ENCODE measurements around the gene TUBGCP3.

TUBGCP3 gene

GRCh38 chr13:112592647-112593046, 4.7 kb upstream of the TUBGCP3 start:
- Mint-ChIP-seq H3K27me3 (peaks cover 25% of the 10 kb centered on the region), H3K4me3 (no peak overlapping the region), H3K27ac (no peak overlapping the region), H3K9me3 (peaks cover 6 to 7% of the 10 kb centered on the region in 2 donors), H3K4me1 (peaks cover 41% of the 10 kb centered on the region)
- DNase-seq (no peak), ATAC-seq (no peak)

GRCh38 chr13:112592181-112592580, 4.2 kb upstream of the TUBGCP3 start:
- H3K4me1 Mint-ChIP-seq: peaks cover 45% of the 10 kb centered on the region

GRCh38 chr13:112588490-112589297, 741 bp upstream of the TUBGCP3 start:
- peak; percentile 40 to 58 for DNase-seq
- H3K27me3 Mint-ChIP-seq: no peaks in the 10 kb centered on the region
- peak overlapping the region; percentile 90 to 94 for H3K4me3 Mint-ChIP-seq
- peak overlapping the region; percentile 98 to 100 for H3K27ac Mint-ChIP-seq
- peaks cover 48% of the 10 kb centered on the region for H3K4me1 Mint-ChIP-seq
- peak; percentile 54 for ATAC-seq
- H3K9me3 Mint-ChIP-seq: no peaks in the 10 kb centered on the region

More at GRCh38 chr13:112592181-112592580, 4.2 kb upstream of the TUBGCP3 start:
- Mint-ChIP-seq H3K27ac (peak overlapping the region in 1 of 2 donors; percentile 55), H3K27me3 (peaks cover 21% of the 10 kb centered on the region), H3K4me3 (no peak overlapping the region), H3K9me3 (peaks cover 6 to 7% of the 10 kb centered on the region in 2 donors)
- ATAC-seq (no peak), DNase-seq (no peak)

- Mint-ChIP-seq H3K4me3 (peak overlapping the region; percentile 90 to 94), H3K27ac (peak overlapping the region; percentile 98 to 100), H3K4me1 (peaks cover 51% of the 10 kb centered on the region), H3K27me3 (no peaks in the 10 kb centered on the region), H3K9me3 (no peaks in the 10 kb centered on the region)
- DNase-seq (peak; percentile 59 to 76), ATAC-seq (peak; percentile 83)
These were observed 665 bp downstream of the TUBGCP3 start for GRCh38 chr13:112587212-112587763.

GRCh38 chr13:112586334-112586960, 1.5 kb downstream of the TUBGCP3 start:
- H3K4me1 Mint-ChIP-seq: peaks cover 57% of the 10 kb centered on the region
- H3K27me3 Mint-ChIP-seq: no peaks in the 10 kb centered on the region

GRCh38 chr13:112583592-112584277, 4.2 kb downstream of the TUBGCP3 start:
- Mint-ChIP-seq H3K27ac (no peak overlapping the region), H3K27me3 (no peaks in the 10 kb centered on the region), H3K4me3 (no peak overlapping the region), H3K9me3 (peaks cover 0 to 3% of the 10 kb centered on the region in 2 donors), H3K4me1 (peaks cover 56% of the 10 kb centered on the region)
- no peak for DNase-seq
- ATAC-seq: no peak

More at GRCh38 chr13:112586334-112586960, 1.5 kb downstream of the TUBGCP3 start:
- DNase-seq: no peak
- Mint-ChIP-seq H3K9me3 (no peaks in the 10 kb centered on the region), H3K27ac (peak overlapping the region; percentile 29 to 98), H3K4me3 (peak overlapping the region; percentile 90 to 94)
- no peak for ATAC-seq

- Mint-ChIP-seq H3K4me1 (peaks cover 51% of the 10 kb centered on the region), H3K27me3 (no peaks in the 10 kb centered on the region), H3K4me3 (no peak overlapping the region), H3K27ac (peak overlapping the region in 1 of 2 donors; percentile 88), H3K9me3 (peaks cover 0 to 7% of the 10 kb centered on the region in 2 donors)
- ATAC-seq (no peak), DNase-seq (no peak)
These were observed 5.7 kb downstream of the TUBGCP3 start for GRCh38 chr13:112582263-112582662.

GRCh38 chr13:112580912-112581311, 7.0 kb downstream of the TUBGCP3 start:
- Mint-ChIP-seq H3K4me1 (peaks cover 47% of the 10 kb centered on the region), H3K27ac (no peak overlapping the region), H3K9me3 (peaks cover 0 to 7% of the 10 kb centered on the region in 2 donors), H3K27me3 (no peaks in the 10 kb centered on the region), H3K4me3 (no peak overlapping the region)
- no peak for DNase-seq
- ATAC-seq: no peak

- H3K27me3 Mint-ChIP-seq: no peaks in the 10 kb centered on the region
- H3K4me3 Mint-ChIP-seq: no peak overlapping the region
These were observed 7.7 kb downstream of the TUBGCP3 start for GRCh38 chr13:112580211-112580610.

GRCh38 chr13:112579310-112579843, 8.6 kb downstream of the TUBGCP3 start:
- peaks cover 60% of the 10 kb centered on the region for H3K4me1 Mint-ChIP-seq
- DNase-seq (no peak), ATAC-seq (no peak)
- no peak overlapping the region for H3K27ac Mint-ChIP-seq
- H3K27me3 Mint-ChIP-seq: no peaks in the 10 kb centered on the region
- H3K4me3 Mint-ChIP-seq: no peak overlapping the region
- H3K9me3 Mint-ChIP-seq: peaks cover 0 to 7% of the 10 kb centered on the region in 2 donors

More at GRCh38 chr13:112580211-112580610, 7.7 kb downstream of the TUBGCP3 start:
- Mint-ChIP-seq H3K9me3 (peaks cover 0 to 7% of the 10 kb centered on the region in 2 donors), H3K4me1 (peaks cover 51% of the 10 kb centered on the region), H3K27ac (no peak overlapping the region)
- no peak for ATAC-seq
- no peak for DNase-seq

GRCh38 chr13:112576768-112577167, 11.2 kb downstream of the TUBGCP3 start:
- no peak for ATAC-seq
- no peak overlapping the region for H3K4me3 Mint-ChIP-seq
- H3K9me3 Mint-ChIP-seq: peaks cover 0 to 7% of the 10 kb centered on the region in 2 donors
- no peak overlapping the region for H3K27ac Mint-ChIP-seq
- DNase-seq: no peak
- H3K27me3 Mint-ChIP-seq: no peaks in the 10 kb centered on the region
- peaks cover 55% of the 10 kb centered on the region for H3K4me1 Mint-ChIP-seq

- no peak for ATAC-seq
- Mint-ChIP-seq H3K27ac (no peak overlapping the region), H3K4me1 (peaks cover 55% of the 10 kb centered on the region), H3K4me3 (no peak overlapping the region), H3K27me3 (no peaks in the 10 kb centered on the region), H3K9me3 (peaks cover 0 to 7% of the 10 kb centered on the region in 2 donors)
- DNase-seq: no peak
These were observed 11.8 kb downstream of the TUBGCP3 start for GRCh38 chr13:112576191-112576590.

- no peaks in the 10 kb centered on the region for H3K27me3 Mint-ChIP-seq
These were observed 12.3 kb downstream of the TUBGCP3 start for GRCh38 chr13:112575675-112576074.

GRCh38 chr13:112574834-112575613, 12.9 kb downstream of the TUBGCP3 start:
- Mint-ChIP-seq H3K27ac (peak overlapping the region in 1 of 2 donors; percentile 71), H3K4me1 (peaks cover 56% of the 10 kb centered on the region), H3K4me3 (no peak overlapping the region), H3K9me3 (peaks cover 0 to 7% of the 10 kb centered on the region in 2 donors), H3K27me3 (no peaks in the 10 kb centered on the region)
- no peak for DNase-seq
- no peak for ATAC-seq

More at GRCh38 chr13:112575675-112576074, 12.3 kb downstream of the TUBGCP3 start:
- Mint-ChIP-seq H3K9me3 (peaks cover 0 to 7% of the 10 kb centered on the region in 2 donors), H3K27ac (peak overlapping the region in 1 of 2 donors; percentile 69), H3K4me1 (peaks cover 55% of the 10 kb centered on the region), H3K4me3 (no peak overlapping the region)
- no peak for DNase-seq
- no peak for ATAC-seq

All from stimulated activated naive CD8-positive, alpha-beta T cell treated with anti-CD3 and anti-CD28 coated beads, Interleukin-15, amount 100 ng/mL, for 72 hours (primary cell).